ENCODE measurements around the gene AP2B1.

Gene AP2B1

DNA sequence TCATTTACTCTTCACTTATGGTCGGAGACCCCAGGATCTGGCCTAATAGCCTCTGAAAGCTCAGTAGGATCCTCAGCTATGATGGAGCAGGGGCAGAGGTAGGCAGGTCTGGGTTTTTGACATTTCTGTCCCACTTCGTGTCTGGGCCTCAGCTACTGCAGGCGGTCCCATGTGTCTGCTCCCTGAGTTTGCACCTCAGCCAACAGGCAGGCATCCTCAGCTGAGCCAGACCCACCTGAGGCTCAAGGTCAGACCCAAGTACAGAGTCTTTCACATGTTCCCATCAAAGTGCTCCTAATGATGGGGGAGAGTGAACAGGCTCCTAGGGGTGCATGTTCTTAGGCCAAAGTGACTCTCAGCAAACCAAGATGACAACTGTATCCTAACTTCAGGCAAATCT lies 141.4 kb downstream of the AP2B1 start:
- no peak for DNase-seq (ENCODE audit: low spot score)

GRCh38 chr17:35729405-35729833 lies 142.3 kb downstream of the AP2B1 start:
- DNase-seq (ENCODE audit: low spot score) = no peak

DNA sequence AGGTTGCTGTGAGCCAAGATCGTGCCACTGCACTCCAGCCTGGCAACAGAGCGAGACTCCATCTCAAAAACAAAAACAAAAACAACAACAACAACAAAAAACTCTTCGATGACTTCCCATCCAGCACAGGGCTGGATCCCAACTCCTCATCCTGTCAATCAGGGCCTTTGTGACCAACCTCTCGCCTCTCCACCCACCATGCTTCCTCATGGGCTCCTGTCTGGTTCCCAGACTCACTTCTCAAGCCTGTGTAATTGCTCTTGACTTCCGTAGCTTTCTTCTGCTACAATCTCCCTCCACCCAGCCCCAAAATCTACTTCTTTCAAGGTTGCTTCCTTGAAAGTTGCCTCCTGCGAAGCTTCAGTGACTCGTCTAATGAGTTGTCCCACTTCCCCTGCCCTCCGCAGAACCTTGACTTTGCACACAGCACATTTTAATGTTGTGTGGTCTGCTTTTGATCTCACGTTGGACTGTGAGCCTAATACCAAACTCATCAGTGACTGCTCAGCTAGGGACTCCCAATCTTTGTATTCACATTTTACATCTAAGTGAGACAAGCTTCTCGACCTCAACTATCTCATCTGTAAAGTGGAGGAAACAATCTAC lies 143.4 kb downstream of the AP2B1 start:
- no peak for DNase-seq (ENCODE audit: low spot score)

GRCh38 chr17:35731239-35731916 lies 144.3 kb downstream of the AP2B1 start, which contains the start of gene RASL10B:
RASL10B (plus strand) TSS chr17:35731639; CDS start chr17:35735185, 3,546 bp downstream.
- peak; percentile 54 for DNase-seq (ENCODE audit: low spot score)

DNA sequence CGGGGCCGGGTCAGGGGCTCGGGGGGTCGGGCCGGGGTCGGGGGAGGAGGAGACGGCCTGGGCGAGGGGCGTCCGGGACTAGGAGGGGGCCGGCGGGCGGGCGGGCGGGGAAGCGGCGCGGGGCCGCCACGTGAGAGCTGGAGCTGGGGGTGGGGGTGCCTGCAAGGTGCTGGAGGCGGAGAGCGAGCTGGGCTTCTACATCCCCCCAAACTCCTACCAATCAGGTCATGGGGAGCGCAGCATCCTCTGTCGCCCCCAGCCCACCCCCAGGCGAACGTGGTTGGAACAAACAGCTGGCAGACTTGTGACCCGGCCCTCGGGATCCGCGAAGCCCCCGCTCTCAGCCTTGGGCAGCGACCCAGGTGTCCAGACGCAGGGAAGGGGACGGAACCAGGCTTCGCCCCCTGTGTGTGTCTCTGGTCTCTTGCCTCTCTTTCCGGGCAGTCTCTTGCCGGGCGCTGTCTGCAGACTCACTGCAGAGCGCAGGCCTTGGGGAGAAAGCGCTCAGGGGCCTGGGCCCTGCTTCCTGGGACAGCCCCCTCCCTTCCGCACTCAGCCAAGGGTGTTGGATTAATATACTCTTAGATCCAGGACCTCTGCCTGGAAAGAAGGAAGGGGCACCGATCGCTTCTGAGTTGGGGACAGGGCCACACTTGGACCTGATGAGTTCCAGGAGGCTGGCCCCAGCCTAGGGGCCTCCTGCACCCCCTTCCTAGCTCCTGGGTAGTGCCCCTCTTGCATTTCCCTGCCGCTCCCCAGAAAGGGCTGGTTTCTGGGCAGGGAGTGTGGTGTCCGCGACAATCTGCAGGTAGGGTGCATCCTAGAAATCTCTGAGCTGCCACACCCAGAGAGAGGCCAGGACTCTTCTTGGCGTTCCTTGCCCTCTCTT lies 145.0 kb downstream of the AP2B1 start:
- no peak for DNase-seq (ENCODE audit: low spot score)

DNA sequence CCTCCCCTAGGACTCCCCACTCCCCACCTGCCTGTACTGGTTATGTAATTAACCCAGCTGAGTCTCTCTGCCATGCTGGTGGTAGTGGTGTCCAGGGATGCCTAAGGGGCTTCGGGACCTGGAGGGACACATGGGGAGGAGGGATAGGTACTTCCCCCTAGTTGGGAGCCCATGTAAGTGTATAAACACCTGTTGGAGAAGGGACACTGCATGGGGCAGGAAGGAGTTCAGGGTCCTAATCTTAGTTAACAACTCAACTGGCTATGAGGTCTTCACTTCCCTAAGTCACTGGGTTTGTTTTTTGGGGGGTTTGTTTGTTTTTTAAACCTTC lies 145.6 kb downstream of the AP2B1 start:
- DNase-seq (ENCODE audit: low spot score) = no peak

- no peak for DNase-seq (ENCODE audit: low spot score)
Measured at GRCh38 chr17:35733366-35733765, 146.2 kb downstream of the AP2B1 start.

DNA sequence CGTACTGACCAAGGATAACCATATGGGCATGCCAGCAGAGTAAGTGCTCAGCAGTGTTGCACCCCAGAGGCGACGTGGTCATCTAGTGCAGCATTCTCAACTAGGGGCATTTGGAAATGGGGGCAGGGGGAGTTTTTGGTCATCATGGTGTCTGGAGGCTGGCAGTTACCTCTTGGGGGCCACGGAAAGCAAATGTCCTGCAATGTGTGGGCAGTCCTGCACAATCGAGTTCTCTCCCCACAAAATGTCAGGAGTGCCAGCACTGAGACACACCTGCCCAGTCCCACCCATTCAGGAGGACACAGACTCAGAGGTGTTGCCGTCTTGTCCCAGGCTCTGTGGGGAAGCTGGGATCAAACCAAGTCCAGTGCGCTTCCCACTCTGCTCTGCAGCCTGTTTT lies 147.3 kb downstream of the AP2B1 start:
- no peak for DNase-seq (ENCODE audit: low spot score)

DNA sequence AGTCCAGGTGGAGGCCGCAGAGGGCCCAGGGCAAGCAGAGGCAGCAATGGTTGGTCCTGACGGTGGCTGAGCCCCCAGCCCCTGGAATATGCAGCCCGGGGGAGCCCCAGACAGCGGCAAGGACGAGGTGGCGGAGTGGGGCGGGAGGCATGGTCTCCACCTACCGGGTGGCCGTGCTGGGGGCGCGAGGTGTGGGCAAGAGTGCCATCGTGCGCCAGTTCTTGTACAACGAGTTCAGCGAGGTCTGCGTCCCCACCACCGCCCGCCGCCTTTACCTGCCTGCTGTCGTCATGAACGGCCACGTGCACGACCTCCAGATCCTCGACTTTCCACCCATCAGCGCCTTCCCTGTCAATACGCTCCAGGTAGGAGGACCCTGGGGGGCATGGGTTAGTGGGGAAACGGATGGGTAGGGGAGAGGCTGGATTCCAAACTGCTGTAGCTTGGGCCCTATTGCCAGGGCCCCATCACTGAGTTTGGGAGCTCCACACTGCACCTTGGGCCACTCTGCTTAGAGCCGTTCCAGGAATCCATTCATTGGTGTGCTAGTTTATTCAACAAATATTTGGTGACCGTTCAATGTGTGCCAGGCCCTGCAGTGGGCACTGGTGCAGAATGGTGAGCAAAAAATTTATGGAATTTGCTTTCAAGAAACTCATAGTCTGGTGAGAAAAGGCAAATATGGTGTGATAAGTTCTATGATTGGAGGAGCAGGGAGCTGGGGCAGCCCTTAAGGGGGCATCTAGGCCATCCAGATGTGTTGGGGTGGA lies 148.1 kb downstream of the AP2B1 start:
- no peak for DNase-seq (ENCODE audit: low spot score)

DNA sequence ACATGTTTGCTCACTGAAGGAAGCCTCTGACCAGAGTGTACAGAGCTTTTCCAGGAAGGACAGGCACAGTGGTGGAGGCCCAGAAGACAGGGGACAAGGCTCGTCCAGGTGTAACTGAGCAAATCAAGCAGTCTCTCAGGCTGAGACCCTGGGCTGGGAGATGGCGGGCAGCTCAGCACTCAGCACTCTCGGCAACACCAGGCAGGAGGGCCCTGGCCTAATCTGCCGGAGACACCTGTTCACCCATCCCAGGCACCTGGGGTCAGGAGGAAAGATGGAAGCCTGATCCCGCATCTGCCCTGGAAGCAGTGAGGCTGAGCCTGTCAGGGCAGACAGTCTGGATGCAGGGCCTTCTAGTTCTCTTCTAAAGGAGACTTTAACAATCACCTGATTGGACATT lies 149.1 kb downstream of the AP2B1 start:
- DNase-seq (ENCODE audit: low spot score) = no peak

- DNase-seq (ENCODE audit: low spot score) = no peak
Measured at GRCh38 chr17:35738519-35739133, 151.5 kb downstream of the AP2B1 start.

DNA sequence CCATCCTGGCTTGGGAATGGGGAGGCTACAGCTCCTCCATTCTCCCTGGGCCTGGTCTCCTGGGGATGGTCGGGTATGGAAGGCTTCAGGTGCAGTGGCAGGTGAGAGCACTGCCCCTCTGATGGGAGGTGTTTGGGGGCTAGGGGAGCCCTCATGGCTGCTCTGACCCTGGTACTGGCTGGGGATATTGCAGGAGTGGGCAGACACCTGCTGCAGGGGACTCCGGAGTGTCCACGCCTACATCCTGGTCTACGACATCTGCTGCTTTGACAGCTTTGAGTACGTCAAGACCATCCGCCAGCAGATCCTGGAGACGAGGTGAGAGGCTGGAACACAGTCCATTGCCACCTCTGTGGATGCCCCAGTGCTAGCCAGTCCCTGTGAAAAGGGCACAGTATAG lies 153.1 kb downstream of the AP2B1 start:
- no peak for DNase-seq (ENCODE audit: low spot score)

DNA sequence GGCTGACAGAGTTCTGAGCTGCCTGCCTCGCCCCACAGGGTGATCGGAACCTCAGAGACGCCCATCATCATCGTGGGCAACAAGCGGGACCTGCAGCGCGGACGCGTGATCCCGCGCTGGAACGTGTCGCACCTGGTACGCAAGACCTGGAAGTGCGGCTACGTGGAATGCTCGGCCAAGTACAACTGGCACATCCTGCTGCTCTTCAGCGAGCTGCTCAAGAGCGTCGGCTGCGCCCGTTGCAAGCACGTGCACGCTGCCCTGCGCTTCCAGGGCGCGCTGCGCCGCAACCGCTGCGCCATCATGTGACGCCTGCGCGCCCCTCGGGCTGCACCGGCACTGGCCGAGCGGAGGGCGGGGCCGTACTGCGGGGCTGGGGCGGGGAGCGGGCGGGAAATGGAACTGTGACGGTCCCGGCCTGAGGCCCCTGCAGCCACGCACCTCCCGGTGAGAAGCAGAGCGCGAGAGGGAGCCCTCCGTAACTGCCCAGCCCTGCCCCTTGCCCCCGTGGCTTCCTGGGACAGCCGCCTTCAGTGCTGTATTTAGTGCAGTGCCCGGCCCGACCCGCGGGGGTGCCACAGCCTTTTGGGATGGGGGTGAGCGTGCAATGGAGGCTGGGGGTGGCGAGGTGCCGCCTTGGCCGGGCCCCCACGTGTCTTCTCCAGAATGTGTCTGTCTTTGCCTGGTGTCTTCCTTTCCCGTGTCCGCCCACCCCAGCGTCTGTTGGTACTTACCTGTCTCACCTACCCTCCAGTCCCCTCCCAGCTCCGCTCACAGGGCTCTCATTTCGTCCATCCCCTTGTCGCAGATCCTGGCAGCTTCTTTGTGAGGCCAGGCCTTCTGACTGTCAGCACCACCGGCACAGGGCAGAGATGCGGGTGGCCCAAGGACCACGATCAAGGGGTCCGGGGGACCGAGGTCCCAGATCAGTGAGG lies 154.1 kb downstream of the AP2B1 start:
- no peak for DNase-seq (ENCODE audit: low spot score)

GRCh38 chr17:35742496-35742895 lies 155.4 kb downstream of the AP2B1 start:
- DNase-seq (ENCODE audit: low spot score) = no peak

GRCh38 chr17:35742896-35743477 lies 155.9 kb downstream of the AP2B1 start:
- no peak for DNase-seq (ENCODE audit: low spot score)

DNA sequence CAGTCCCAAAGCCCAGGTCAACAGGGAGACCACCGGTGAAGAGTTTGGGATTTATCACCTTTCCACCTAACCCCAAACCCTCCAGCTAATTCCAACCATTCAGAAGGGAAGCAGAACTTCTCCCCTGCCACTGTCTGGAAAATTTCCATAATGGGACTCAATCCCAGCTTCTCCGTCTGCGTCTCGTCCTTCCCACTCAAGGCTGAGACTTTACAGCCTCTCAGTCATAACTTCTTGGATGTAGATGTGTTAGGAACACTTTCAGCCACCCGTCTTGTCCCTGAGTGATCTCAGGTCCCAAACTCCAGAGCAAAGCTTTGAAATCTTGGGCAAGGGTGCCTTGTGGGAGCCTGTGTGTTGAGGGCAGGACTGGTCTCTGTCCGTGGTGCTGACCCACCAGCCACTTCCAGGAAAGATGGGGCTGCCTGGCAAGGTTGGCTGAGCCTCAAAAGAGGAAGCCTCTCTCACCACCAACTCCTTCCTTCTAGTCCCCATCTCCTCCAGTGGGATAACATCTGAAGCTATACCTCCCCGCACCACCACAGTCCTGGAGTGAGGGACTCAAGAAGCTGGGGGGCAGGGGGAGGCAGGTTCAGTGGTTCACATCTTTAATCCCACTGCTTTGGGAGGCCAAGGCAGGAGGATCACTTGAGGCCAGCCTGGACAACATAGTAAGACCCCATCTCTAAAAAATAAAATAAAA lies 156.7 kb downstream of the AP2B1 start:
- DNase-seq (ENCODE audit: low spot score) = no peak

DNA sequence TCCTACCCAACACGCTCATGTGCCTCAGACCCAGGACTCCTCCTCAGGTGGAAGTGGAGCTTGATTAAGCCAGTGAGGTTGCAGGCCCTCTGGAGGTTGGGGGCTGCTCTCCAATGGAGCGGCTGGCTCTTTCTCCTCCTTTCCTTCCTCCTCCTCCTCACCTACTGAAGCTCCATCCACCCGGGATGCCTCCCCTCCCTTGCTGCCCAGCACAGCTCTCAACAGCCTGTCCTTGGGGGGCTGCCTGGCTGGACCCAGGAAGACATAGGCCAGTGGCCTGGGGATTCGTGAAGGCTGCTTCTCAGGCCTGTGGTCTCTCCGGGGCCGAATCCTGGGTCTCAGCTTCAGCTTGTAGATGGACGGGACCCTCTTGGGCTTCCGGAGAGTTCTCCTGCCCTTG lies 157.7 kb downstream of the AP2B1 start:
- DNase-seq (ENCODE audit: low spot score) = no peak

GRCh38 chr17:35745246-35745645 lies 158.1 kb downstream of the AP2B1 start:
- no peak for DNase-seq (ENCODE audit: low spot score)

GRCh38 chr17:35745749-35746320 lies 158.7 kb downstream of the AP2B1 start:
- DNase-seq (ENCODE audit: low spot score) = no peak
